ENCODE results near the gene PACSIN3. TPM values are rescaled to one million over a fixed set of nuclear protein-coding genes. Genes with fewer than 3 reads are reported as not detected.

The PACSIN3 gene
- total RNA-seq, 4 donors from 2014 or later: 28.1 to 80.3 (median 47.1) TPM

DNA sequence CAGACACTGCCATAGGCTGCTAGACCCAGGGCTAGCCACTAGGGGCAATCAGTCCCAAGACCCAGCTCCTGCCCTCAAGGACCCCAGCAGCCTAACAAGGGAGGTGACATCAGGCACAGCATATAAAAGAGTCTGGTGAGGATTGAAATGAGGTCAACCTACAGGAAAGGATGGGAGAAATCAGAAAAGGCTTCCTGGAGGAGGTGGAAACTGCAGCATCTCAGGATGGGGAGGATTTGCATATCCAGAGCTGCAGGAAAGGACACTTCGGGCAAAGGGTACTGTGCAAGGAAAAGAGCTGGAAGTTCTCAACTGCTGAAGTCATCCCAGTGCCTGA is 6.6 kb downstream of the PACSIN3 start:
- Histone ChIP-seq H3K36me3 (no peaks in the 10 kb centered on the region), H3K27me3 (no peaks in the 10 kb centered on the region), H3K4me1 (peaks cover 3 to 31% of the 10 kb centered on the region in 2 donors), H3K4me3 (no peak overlapping the region), H3K9me3 (no peaks in the 10 kb centered on the region), H3K27ac (no peak overlapping the region)
- DNase-seq: no peak
- TF ChIP-seq, protein P1, sequence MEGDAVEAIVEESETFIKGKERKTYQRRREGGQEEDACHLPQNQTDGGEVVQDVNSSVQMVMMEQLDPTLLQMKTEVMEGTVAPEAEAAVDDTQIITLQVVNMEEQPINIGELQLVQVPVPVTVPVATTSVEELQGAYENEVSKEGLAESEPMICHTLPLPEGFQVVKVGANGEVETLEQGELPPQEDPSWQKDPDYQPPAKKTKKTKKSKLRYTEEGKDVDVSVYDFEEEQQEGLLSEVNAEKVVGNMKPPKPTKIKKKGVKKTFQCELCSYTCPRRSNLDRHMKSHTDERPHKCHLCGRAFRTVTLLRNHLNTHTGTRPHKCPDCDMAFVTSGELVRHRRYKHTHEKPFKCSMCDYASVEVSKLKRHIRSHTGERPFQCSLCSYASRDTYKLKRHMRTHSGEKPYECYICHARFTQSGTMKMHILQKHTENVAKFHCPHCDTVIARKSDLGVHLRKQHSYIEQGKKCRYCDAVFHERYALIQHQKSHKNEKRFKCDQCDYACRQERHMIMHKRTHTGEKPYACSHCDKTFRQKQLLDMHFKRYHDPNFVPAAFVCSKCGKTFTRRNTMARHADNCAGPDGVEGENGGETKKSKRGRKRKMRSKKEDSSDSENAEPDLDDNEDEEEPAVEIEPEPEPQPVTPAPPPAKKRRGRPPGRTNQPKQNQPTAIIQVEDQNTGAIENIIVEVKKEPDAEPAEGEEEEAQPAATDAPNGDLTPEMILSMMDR (IDR thresholded peaks at IDR 0.05): no peak
- TF ChIP-seq POLR2A (IDR thresholded peaks at IDR 0.05): no peak
- intact Hi-C loops (cut with DNase I; ENCODE audit: low total_unique reads): loop anchor here (10.0 kb wide), 1 partner anchor 85 kb away; no protein-coding TSS in a partner anchor

DNA sequence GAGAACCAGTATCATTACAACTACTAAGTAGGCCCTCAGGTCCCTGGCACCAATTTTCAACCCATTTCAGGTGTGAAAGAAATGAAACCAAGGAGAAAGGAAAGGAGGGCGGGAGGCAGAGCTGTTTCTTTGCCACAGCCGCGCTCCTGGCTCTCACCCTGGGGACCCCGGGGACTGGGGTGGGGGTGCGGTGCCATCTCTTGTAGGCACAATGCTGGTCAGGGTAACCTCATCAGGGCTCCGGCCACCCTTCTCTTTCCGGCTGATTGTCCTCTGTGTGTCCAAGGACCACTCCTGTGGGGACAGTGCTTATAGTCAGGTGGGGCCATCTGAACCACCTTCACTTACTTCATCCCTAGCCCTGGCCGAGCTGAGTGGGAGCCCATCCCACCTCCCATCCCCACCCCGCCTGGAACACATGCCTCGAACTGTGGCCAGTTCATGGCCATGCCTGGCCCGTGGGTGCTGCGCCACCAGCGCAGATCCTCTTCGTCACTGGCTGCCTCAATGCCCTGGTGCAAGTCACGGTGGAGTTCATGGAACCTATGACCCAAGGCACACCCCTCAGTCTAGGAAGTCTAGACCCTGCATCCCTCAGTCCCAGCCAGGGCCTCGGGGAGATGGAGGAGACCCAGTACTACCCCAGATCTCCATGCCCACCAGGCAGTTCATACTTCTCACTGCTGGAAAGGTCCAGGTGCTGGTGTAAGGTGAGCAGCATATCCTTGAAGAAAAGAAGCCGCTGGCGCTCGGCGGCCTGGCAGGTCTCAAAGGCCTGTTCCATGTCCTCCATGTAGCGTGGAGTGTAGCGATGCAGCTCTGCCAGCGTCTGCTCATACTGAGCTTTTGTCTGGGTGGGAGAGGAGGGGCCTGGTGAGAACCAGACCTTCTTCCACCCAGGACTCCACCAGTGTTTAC is 7.2 kb downstream of the PACSIN3 start:
- TF ChIP-seq, protein P1 (IDR thresholded peaks at IDR 0.05): no peak
- TF ChIP-seq POLR2A (IDR thresholded peaks at IDR 0.05): no peak
- Histone ChIP-seq H3K4me3 (no peak overlapping the region), H3K27me3 (no peaks in the 10 kb centered on the region), H3K9me3 (no peaks in the 10 kb centered on the region), H3K27ac (peak overlapping the region; percentile 98 to 99), H3K4me1 (peaks cover 3 to 27% of the 10 kb centered on the region in 2 donors), H3K36me3 (no peaks in the 10 kb centered on the region)
- intact Hi-C loops (cut with DNase I; ENCODE audit: low total_unique reads): loop anchor here (10.0 kb wide), 1 partner anchor 86 kb away; no protein-coding TSS in a partner anchor
- no peak for DNase-seq

DNA sequence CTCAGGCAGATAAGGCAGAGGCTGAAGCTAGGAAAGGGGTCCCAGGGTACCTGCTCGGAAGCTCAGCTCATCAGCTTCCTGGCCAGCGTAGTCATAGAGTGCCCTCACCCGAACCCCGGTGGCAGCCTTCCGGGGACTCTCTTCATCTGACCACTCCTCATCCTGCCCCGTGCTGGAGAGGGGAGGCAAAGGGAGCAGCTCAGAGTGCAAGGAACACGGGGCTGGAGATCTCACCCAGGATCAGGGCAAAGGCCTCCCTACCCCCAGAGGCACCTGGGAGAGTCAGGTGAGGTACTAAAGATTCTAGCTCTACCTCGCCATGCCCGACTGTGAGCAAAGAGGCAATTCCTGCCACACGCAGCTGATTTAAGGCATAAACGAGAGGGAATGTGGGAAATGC is 7.9 kb downstream of the PACSIN3 start:
- Histone ChIP-seq H3K27ac (peak overlapping the region; percentile 98 to 99), H3K4me3 (no peak overlapping the region), H3K36me3 (no peaks in the 10 kb centered on the region), H3K27me3 (no peaks in the 10 kb centered on the region), H3K9me3 (no peaks in the 10 kb centered on the region), H3K4me1 (peaks cover 3 to 27% of the 10 kb centered on the region in 2 donors)
- TF ChIP-seq POLR2A (IDR thresholded peaks at IDR 0.05): no peak
- TF ChIP-seq, protein P1 (IDR thresholded peaks at IDR 0.05): no peak
- no peak for DNase-seq
- intact Hi-C loops (cut with DNase I; ENCODE audit: low total_unique reads): loop anchor here (10.0 kb wide), 1 partner anchor 86 kb away; no protein-coding TSS in a partner anchor

DNA sequence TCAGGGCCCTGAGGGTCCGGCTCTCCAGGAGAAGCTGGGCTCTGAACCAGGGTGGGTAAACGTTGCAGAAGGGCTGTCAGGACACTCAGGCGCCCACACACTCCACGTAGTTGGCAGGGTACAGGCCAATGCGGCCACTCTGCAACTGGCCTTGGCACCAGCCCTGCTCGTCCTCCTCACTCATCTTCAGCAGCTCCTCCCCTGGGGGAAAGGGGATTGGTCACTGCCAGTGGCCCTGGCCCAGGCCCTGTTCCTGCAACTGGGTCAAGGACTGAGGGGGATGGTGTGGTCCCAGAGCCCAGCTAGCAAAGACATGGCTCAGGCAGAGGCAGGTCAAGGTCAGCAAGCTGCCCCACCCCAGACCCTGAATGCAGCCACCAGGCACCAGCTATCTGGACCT is 8.4 kb downstream of the PACSIN3 start:
- Histone ChIP-seq H3K27ac (peak overlapping the region; percentile 98 to 99), H3K36me3 (no peaks in the 10 kb centered on the region), H3K4me3 (no peak overlapping the region), H3K27me3 (no peaks in the 10 kb centered on the region), H3K9me3 (no peaks in the 10 kb centered on the region), H3K4me1 (peaks cover 3 to 24% of the 10 kb centered on the region in 2 donors)
- DNase-seq: peak in 1 of 2 donors; percentile 41
- intact Hi-C loops (cut with DNase I; ENCODE audit: low total_unique reads): loop anchor here (10.0 kb wide), 1 partner anchor 87 kb away; no protein-coding TSS in a partner anchor
- no peak for TF ChIP-seq POLR2A (IDR thresholded peaks at IDR 0.05)
- TF ChIP-seq, protein P1 (IDR thresholded peaks at IDR 0.05): no peak

Measured in uterus (tissue), 4 donors.